Gastroesophageal sphincter (tissue), 4 donors: ENCODE results near the gene RARRES1. TPM values are rescaled to one million over a fixed set of nuclear protein-coding genes. Genes with fewer than 3 reads are reported as not detected.

Experiments
- ATAC-seq: fragments of 150-250 bp; one replicate; pipeline ENCODE4 v1.9.1; 2016; ENCODE audit warnings: mild to moderate bottlenecking, moderate library complexity
- H3K27ac ChIP-seq, 4 donors: fragments of 200-600 bp; sonication (generic) in 3 of 4; 1 replicate in 3 of 4; 2 replicates in 1 of 4; pipeline ENCODE4 v1.5.1; 2016 to 2019
- H3K27me3 ChIP-seq: fragments of 200-600 bp; sonication (generic); one replicate; pipeline ENCODE4 v1.5.1; 2019
- H3K36me3 ChIP-seq, 2 donors: fragments of 200-600 bp; sonication (generic); one replicate each; pipeline ENCODE4 v1.5.1; 2019; ENCODE audit warnings: control low read depth in 1 of 2
- H3K4me1 ChIP-seq, 3 donors: fragments of 200-600 bp; sonication (generic); 1 replicate in 2 of 3; 2 replicates in 1 of 3; pipeline ENCODE4 v1.5.1; 2016 to 2019; ENCODE audit warnings: control low read depth in 2 of 3
- H3K4me3 ChIP-seq, 2 donors: fragments of 200-600 bp; sonication (generic); one replicate each; pipeline ENCODE4 v1.5.1; 2019; ENCODE audit warnings: mild to moderate bottlenecking in 1 of 2, moderate library complexity in 1 of 2
- H3K9me3 ChIP-seq, 3 donors: fragments of 200-600 bp; sonication (generic); one replicate each; pipeline ENCODE4 v1.5.1; 2017 to 2019; ENCODE audit warnings: control low read depth in 2 of 3
- CTCF ChIP-seq, 4 experiments: fragments of 200-600 bp in 2 of 4; fragments of 450-650 bp in 2 of 4; sonication (generic) in 1 of 4; IDR thresholded peaks; one replicate each; pipeline ENCODE4 v1.5.1; 2017 to 2019; ENCODE audit warnings: antibody characterized with exemption in 4 of 4, mild to moderate bottlenecking in 2 of 4, moderate library complexity in 2 of 4
- EP300 ChIP-seq: sonication (generic); formaldehyde crosslinking; IDR thresholded peaks from one replicate; pipeline ENCODE4 v1.6.1; 2017; ENCODE audit warnings: antibody characterized with exemption, mild to moderate bottlenecking
- POLR2A ChIP-seq, 2 donors: fragments of 450-650 bp; IDR thresholded peaks; one replicate each; pipeline ENCODE4 v1.6.1; 2017; ENCODE audit warnings: antibody characterized with exemption in 2 of 2, mild to moderate bottlenecking in 2 of 2, moderate library complexity in 1 of 2
- POLR2AphosphoS5 ChIP-seq: sonication (generic); formaldehyde crosslinking; IDR thresholded peaks from one replicate; pipeline ENCODE4 v1.6.1; 2017; ENCODE audit warnings: antibody characterized with exemption
- WGBS, 2 donors: methylation state at CpG; one replicate each; pipeline ENCODE4 v1.1.5; 2018; ENCODE audit warnings: low coverage in 1 of 2; 5-methylcytosine and 5-hydroxymethylcytosine counted together
- total RNA-seq, 4 donors: library from RNA; depleted of rRNA; stranded (reverse); fragments of >200 nt; gene quantifications; one replicate each; pipeline ENCODE4 v1.1.0, GENCODE V29; 2016

RARRES1 gene, protein sequence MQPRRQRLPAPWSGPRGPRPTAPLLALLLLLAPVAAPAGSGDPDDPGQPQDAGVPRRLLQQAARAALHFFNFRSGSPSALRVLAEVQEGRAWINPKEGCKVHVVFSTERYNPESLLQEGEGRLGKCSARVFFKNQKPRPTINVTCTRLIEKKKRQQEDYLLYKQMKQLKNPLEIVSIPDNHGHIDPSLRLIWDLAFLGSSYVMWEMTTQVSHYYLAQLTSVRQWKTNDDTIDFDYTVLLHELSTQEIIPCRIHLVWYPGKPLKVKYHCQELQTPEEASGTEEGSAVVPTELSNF
- 100 to 1,000 TPM in 1 of 4 donors, 10 to 100 TPM in 2, 1 to 10 TPM in 1; 4.8 to 110 (median 42.7) TPM for total RNA-seq

- Histone ChIP-seq H3K27me3 (no peaks in the 10 kb centered on the region), H3K27ac (peak within 1 kb of the TSS; percentile 20 to 89 (median 86)), H3K4me1 (peaks cover 0 to 55% (median 22%) of the 10 kb centered on the region in 3 donors), H3K9me3 (peaks cover 0 to 11% (median 0%) of the 10 kb centered on the region in 3 donors), H3K4me3 (peak within 1 kb of the TSS; percentile 35 to 87), H3K36me3 (peaks cover 0 to 21% of the 10 kb centered on the region in 2 donors)
- peak; percentile 78 for ATAC-seq
- TF ChIP-seq POLR2AphosphoS5: peak; percentile 59
- peak in 1 of 2 donors; percentile 39 for TF ChIP-seq POLR2A (IDR thresholded peaks at IDR 0.05)
- peak in 3 of 4 experiments; percentile 8 to 53 (median 24) for TF ChIP-seq CTCF (IDR thresholded peaks at IDR 0.05)
- no peak for TF ChIP-seq EP300
- WGBS, 2 donors: no CpG with 5 or more reads among the region's 101 CpGs
Observed at GRCh38 chr3:158731938-158732855, at the start of gene RARRES1. TSS of gene RARRES1 (minus strand) at chr3:158732457. CDS start at chr3:158732415, 42 bp downstream.

- no peak overlapping the region for H3K4me3 ChIP-seq
- no peak for ATAC-seq
- peaks cover 3 to 25% (median 6%) of the 10 kb centered on the region in 3 donors for H3K4me1 ChIP-seq
- H3K36me3 ChIP-seq: no peaks in the 10 kb centered on the region
- no peaks in the 10 kb centered on the region for H3K27me3 ChIP-seq
- TF ChIP-seq CTCF (IDR thresholded peaks at IDR 0.05) (no peak), POLR2A (IDR thresholded peaks at IDR 0.05) (no peak), POLR2AphosphoS5 (no peak), EP300 (no peak)
- H3K9me3 ChIP-seq: no peaks in the 10 kb centered on the region
- no peak overlapping the region for H3K27ac ChIP-seq
- 82 to 86% methylated on average over 1 of the region's 1 CpG for WGBS, 2 donors
Observed at GRCh38 chr3:158781849-158782248, 49.6 kb upstream of the RARRES1 start.

DNA sequence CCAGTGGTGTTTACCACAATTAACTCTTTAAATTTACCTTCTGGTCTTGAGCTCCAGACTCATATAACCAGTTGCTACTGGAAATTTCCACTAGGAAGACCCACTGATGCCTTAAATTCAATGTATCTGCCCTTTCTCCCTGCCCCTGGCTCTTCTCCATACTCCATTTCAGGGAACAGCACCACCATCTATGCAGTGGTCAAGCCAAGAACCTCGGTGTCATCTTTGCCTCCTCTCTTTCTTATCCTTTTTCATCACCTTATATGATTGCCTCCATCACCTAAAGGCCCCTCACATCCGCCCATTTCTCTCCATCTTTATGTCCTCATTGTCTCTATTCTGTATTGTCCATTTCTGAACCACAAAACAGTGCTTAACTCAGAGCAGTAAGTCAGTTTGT is 48.9 kb upstream of the RARRES1 start:
- H3K36me3 ChIP-seq: no peaks in the 10 kb centered on the region
- TF ChIP-seq EP300 (no peak), POLR2AphosphoS5 (no peak), POLR2A (IDR thresholded peaks at IDR 0.05) (no peak), CTCF (IDR thresholded peaks at IDR 0.05) (no peak)
- H3K4me3 ChIP-seq: no peak overlapping the region
- ATAC-seq: no peak
- no peaks in the 10 kb centered on the region for H3K9me3 ChIP-seq
- no peak overlapping the region for H3K27ac ChIP-seq
- H3K27me3 ChIP-seq: no peaks in the 10 kb centered on the region
- H3K4me1 ChIP-seq: peaks cover 3 to 29% (median 6%) of the 10 kb centered on the region in 3 donors
- WGBS, 2 donors: 91 to 93% methylated on average over 2 of the region's 2 CpGs

DNA sequence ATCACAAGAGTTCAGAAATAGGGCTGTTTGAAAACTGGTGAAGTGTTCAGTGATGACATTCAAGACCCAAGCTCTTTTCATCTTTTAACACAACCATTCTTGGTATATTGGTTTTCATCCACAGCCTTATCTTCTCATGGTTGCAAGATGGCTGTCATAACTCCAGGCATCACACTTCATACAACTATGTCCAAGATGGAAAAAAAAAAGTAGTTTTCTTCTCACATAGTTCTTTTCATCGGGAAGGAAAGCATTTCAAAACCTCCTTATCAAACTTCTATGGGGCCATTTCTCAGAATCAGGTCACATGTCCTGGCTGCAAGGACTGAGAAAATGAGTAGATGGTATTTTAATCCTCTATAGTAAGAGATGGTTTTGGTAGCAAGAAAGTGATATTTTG is 48.5 kb upstream of the RARRES1 start:
- H3K4me3 ChIP-seq: no peak overlapping the region
- no peaks in the 10 kb centered on the region for H3K9me3 ChIP-seq
- H3K27ac ChIP-seq: no peak overlapping the region
- H3K27me3 ChIP-seq: no peaks in the 10 kb centered on the region
- TF ChIP-seq CTCF (IDR thresholded peaks at IDR 0.05): no peak
- ATAC-seq: no peak
- peaks cover 3 to 33% (median 6%) of the 10 kb centered on the region in 3 donors for H3K4me1 ChIP-seq
- WGBS, 2 donors: 77 to 83% methylated on average over 1 of the region's 1 CpG
- H3K36me3 ChIP-seq: no peaks in the 10 kb centered on the region
